ENCODE measurements around the gene ZNF175.

- TF ChIP-seq, protein P1, sequence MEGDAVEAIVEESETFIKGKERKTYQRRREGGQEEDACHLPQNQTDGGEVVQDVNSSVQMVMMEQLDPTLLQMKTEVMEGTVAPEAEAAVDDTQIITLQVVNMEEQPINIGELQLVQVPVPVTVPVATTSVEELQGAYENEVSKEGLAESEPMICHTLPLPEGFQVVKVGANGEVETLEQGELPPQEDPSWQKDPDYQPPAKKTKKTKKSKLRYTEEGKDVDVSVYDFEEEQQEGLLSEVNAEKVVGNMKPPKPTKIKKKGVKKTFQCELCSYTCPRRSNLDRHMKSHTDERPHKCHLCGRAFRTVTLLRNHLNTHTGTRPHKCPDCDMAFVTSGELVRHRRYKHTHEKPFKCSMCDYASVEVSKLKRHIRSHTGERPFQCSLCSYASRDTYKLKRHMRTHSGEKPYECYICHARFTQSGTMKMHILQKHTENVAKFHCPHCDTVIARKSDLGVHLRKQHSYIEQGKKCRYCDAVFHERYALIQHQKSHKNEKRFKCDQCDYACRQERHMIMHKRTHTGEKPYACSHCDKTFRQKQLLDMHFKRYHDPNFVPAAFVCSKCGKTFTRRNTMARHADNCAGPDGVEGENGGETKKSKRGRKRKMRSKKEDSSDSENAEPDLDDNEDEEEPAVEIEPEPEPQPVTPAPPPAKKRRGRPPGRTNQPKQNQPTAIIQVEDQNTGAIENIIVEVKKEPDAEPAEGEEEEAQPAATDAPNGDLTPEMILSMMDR (conservative IDR thresholded peaks at IDR 0.05; ENCODE audit: low read length): no peak
- no peak for TF ChIP-seq EZH2phosphoT487 (IDR thresholded peaks at IDR 0.05; ENCODE audit: borderline replicate concordance)
Measured at GRCh38 chr19:51565583-51565982, 5.5 kb upstream of the ZNF175 start.

Measured in Loucy (cell line).